ENCODE results near the gene ST6GAL1. TPM values are rescaled to one million over a fixed set of nuclear protein-coding genes. Genes with fewer than 3 reads are reported as not detected.

The ST6GAL1 gene
- total RNA-seq, 4 donors from 2014 or later = 18.0 to 32.2 (median 20.9) TPM

- no peak for ATAC-seq
- 61 to 77% methylated on average over 3 of the region's 3 CpGs for WGBS, 2 donors (ENCODE audit: low coverage in 1 of 2)
Observed at GRCh38 chr3:187061748-187062147, 131.4 kb downstream of the ST6GAL1 start.

GRCh38 chr3:187062526-187063177 is 132.3 kb downstream of the ST6GAL1 start:
- Histone ChIP-seq H3K4me1 (no peaks in the 10 kb centered on the region), H3K4me3 (no peak overlapping the region), H3K9me3 (peaks cover 0 to 5% (median 0%) of the 10 kb centered on the region in 3 donors), H3K36me3 (peaks cover 0 to 11% of the 10 kb centered on the region in 2 donors), H3K27me3 (no peaks in the 10 kb centered on the region), H3K27ac (no peak overlapping the region)
- ATAC-seq = no peak
- TF ChIP-seq POLR2A (IDR thresholded peaks at IDR 0.05) (no peak), CTCF (IDR thresholded peaks at IDR 0.05) (no peak), EP300 (IDR thresholded peaks at IDR 0.05) (no peak), POLR2AphosphoS5 (IDR thresholded peaks at IDR 0.05) (no peak)

More at GRCh38 chr3:187061748-187062147, 131.4 kb downstream of the ST6GAL1 start:
- TF ChIP-seq POLR2AphosphoS5 (IDR thresholded peaks at IDR 0.05) = no peak
- no peak for TF ChIP-seq CTCF (IDR thresholded peaks at IDR 0.05)
- no peak for TF ChIP-seq POLR2A (IDR thresholded peaks at IDR 0.05)
- no peak for TF ChIP-seq EP300 (IDR thresholded peaks at IDR 0.05)
- peaks cover 0 to 9% (median 0%) of the 10 kb centered on the region in 3 donors for H3K9me3 ChIP-seq
- no peaks in the 10 kb centered on the region for H3K4me1 ChIP-seq
- H3K36me3 ChIP-seq = peaks cover 0 to 14% of the 10 kb centered on the region in 2 donors
- H3K27ac ChIP-seq = no peak overlapping the region
- no peaks in the 10 kb centered on the region for H3K27me3 ChIP-seq
- no peak overlapping the region for H3K4me3 ChIP-seq

- Histone ChIP-seq H3K9me3 (no peaks in the 10 kb centered on the region), H3K27me3 (no peaks in the 10 kb centered on the region), H3K27ac (no peak overlapping the region), H3K4me1 (no peaks in the 10 kb centered on the region), H3K36me3 (peaks cover 0 to 4% of the 10 kb centered on the region in 2 donors), H3K4me3 (no peak overlapping the region)
- WGBS, 2 donors (ENCODE audit: low coverage in 1 of 2) = 85 to 87% methylated on average over 5 to 6 of the region's 6 CpGs
- no peak for TF ChIP-seq POLR2AphosphoS5 (IDR thresholded peaks at IDR 0.05)
- TF ChIP-seq EP300 (IDR thresholded peaks at IDR 0.05) = no peak
- TF ChIP-seq CTCF (IDR thresholded peaks at IDR 0.05) = no peak
- TF ChIP-seq POLR2A (IDR thresholded peaks at IDR 0.05) = no peak
- ATAC-seq = no peak
Observed at GRCh38 chr3:187063286-187064121, 133.2 kb downstream of the ST6GAL1 start.

GRCh38 chr3:187064210-187065115 is 134.1 kb downstream of the ST6GAL1 start:
- H3K27me3 ChIP-seq = no peaks in the 10 kb centered on the region
- peaks cover 0 to under 1% (median 0%) of the 10 kb centered on the region in 3 donors for H3K9me3 ChIP-seq
- no peak overlapping the region for H3K27ac ChIP-seq
- no peaks in the 10 kb centered on the region for H3K4me1 ChIP-seq
- no peak overlapping the region for H3K4me3 ChIP-seq
- no peak for ATAC-seq
- no peak for TF ChIP-seq CTCF (IDR thresholded peaks at IDR 0.05)
- no peak for TF ChIP-seq EP300 (IDR thresholded peaks at IDR 0.05)
- no peak for TF ChIP-seq POLR2AphosphoS5 (IDR thresholded peaks at IDR 0.05)
- TF ChIP-seq POLR2A (IDR thresholded peaks at IDR 0.05) = no peak
- H3K36me3 ChIP-seq = peaks cover 0 to 4% of the 10 kb centered on the region in 2 donors
- WGBS, 2 donors (ENCODE audit: low coverage in 1 of 2) = 71 to 82% methylated on average over 5 to 11 of the region's 12 CpGs

Data from gastroesophageal sphincter (tissue), 4 donors.